AG10803 (cell line): ENCODE measurements around the gene STAU1.

ENCODE experiments used
- DNase-seq: peaks from one replicate; pipeline ENCODE4 v3.0.0; 2010; ENCODE audit warnings: low read depth
- H3K4me3 ChIP-seq: 2 replicates; pipeline ENCODE4 v1.5.1; 2011; ENCODE audit warnings: mild to moderate bottlenecking, low read length, control low read depth
- TF ChIP-seq, protein P1 (sequence below): conservative IDR thresholded peaks from 2 replicates; pipeline ENCODE4 v1.5.1; 2011; ENCODE audit warnings: mild to moderate bottlenecking, low read length, control low read depth, inconsistent platforms

The STAU1 gene

DNA sequence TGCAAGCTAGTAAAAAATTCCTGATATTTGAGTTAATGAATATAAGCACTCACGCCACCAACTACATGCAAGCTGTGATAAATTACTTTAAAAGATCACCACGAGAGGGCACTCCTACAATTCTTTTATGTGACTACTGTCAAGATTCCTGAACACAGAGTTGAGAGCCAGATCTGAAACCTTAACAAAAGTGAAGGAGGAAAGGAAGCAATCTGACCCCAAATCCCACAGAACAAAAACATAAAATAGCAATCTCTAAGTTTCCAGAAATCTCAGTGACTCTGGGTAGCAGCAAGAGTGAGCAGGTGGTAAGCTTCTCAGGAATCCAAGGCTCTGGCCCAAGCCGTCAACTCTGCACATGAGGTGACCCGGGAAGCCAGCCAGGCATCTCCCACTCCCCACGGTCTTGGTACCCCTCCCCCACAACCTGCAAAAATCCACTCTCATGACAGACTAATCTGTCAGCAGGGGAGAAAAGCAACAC lies 55.1 kb downstream of the STAU1 start:
- TF ChIP-seq, protein P1, sequence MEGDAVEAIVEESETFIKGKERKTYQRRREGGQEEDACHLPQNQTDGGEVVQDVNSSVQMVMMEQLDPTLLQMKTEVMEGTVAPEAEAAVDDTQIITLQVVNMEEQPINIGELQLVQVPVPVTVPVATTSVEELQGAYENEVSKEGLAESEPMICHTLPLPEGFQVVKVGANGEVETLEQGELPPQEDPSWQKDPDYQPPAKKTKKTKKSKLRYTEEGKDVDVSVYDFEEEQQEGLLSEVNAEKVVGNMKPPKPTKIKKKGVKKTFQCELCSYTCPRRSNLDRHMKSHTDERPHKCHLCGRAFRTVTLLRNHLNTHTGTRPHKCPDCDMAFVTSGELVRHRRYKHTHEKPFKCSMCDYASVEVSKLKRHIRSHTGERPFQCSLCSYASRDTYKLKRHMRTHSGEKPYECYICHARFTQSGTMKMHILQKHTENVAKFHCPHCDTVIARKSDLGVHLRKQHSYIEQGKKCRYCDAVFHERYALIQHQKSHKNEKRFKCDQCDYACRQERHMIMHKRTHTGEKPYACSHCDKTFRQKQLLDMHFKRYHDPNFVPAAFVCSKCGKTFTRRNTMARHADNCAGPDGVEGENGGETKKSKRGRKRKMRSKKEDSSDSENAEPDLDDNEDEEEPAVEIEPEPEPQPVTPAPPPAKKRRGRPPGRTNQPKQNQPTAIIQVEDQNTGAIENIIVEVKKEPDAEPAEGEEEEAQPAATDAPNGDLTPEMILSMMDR = peak; percentile 63
- DNase-seq = peak; percentile 81

DNA sequence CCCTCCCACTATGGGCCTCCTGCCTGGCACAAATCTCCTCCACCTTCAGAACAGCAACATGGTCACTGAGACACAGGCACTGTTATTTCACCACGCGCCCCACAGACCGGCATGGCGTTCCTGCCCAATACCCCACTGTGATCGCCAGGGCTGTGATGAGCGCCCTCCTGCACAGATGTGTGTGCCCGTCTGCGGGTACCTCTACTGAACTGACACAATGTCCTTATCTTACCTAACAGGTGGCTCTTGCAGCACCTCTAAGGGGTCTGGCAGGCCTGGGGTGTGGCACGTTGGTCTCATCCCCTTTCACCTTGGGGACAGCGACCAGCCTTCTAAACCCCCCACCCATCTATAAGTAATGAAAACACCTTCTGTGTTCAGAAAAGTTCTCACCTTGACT lies 64.2 kb downstream of the STAU1 start:
- no peak overlapping the region for H3K4me3 ChIP-seq
- DNase-seq = no peak
- TF ChIP-seq, protein P1 = no peak

More for the DNA sequence above, 55.1 kb downstream of the STAU1 start:
- no peak overlapping the region for H3K4me3 ChIP-seq

DNA sequence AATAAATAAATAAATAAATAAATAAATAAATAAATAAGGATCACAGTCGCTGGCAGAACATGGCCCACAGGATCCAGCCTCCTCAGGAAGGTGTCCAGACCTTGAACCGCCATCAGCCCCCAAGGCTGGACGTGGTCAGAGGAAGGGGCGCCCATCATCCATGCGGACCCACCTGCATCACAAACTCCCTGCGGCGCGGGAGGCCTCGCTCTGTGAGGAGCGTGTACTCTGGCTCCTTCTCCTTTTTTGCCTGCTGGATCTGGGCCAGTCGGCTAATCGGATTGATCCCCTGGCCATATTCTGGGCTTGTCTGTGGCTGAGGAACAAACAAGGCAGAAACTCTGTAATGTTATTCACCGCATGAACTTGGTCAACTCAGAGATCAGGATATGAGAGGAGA lies 65.2 kb downstream of the STAU1 start:
- no peak overlapping the region for H3K4me3 ChIP-seq
- no peak for DNase-seq
- TF ChIP-seq, protein P1 = no peak

DNA sequence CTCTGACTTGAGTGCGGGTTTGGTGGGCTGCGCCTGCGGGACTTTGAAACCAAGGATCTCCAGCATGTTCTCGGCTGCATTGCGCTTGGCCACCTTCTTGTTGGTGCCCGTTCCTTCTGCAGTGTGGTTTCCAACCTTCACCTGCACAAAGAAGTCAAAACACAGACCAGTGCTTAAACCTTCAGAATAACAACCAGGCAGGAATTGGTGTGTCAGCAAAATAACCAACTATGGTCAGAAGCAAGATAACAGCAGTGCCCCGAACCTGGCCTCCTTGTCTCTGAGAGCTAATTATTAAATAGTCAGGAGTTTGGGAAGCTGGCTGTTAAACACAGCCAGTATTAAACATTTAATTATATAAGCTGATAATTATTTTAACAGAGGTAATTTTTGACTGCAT lies 68.1 kb downstream of the STAU1 start:
- no peak for DNase-seq
- TF ChIP-seq, protein P1 = no peak
- no peak overlapping the region for H3K4me3 ChIP-seq

DNA sequence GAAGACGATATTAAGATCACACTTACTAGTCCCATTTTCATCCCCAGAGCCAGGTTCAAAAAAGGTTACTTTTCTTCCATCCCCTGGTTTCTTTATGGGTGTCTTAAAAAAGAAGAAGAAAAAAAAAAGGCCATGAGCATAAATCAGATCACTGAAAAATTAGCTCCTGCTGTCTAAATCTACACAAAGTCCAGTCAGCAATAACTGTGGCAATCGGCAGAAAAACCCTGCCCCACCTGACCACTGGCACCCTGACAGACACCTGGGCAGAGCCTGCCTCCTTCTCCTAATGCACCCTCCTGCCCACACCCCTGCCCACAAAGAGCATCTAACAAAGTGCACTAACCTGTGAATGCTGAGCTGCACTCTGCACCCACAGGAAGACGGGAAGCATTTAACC lies 69.8 kb downstream of the STAU1 start:
- DNase-seq = no peak
- TF ChIP-seq, protein P1 = no peak
- H3K4me3 ChIP-seq = no peak overlapping the region

DNA sequence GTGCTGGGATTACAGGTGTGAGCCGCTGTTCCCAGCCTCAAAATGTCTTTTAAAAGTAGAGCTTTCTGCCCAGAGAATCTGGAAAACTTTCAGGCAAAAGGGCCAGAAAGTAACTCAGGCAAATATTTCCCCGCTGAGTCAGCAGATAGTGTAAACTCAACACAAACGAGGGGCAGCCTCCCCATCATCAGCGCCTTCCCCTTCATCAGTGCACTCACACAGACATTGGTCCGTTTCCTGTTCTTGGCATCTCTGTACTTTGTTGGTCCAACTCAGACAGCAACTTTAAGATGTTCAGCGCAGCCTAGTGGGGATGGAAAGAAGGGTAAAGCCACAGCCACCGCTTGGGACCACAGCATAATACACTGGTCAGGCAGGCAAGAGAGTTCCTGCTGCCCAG lies 72.6 kb downstream of the STAU1 start:
- peak; percentile 5 for DNase-seq
- no peak overlapping the region for H3K4me3 ChIP-seq
- TF ChIP-seq, protein P1 = no peak

DNA sequence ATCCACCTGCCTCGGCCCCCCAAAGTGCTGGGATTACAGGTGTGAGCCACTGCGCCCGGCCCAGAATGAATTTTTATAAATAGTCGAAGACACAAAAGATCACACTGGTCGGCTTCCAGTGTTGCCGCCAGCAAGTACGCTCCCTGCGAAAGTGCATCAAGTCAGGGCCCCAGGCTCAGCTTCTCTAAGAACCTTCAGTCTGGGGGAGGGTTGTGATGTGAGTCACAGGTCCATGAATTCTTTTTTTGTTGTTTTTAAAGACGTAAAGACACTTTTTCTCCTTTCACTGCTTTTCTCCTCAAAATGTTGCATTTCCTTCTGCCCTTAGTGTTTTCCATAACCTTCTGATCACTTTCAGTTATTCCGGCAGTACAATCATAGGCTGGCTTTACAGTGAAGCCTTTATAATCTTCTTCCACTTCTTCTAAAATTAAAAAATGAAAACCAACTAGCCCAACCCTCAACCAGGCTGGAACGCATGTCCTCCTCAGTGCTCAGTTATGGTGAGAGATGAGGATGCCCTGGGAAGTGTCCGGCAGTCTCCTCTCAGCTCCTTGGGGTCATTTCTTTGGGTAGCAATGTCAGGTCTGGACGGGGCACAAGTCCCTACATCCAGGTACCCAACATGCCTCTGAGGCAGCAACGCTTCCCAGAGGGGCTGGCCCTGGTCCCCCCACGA lies 75.4 kb downstream of the STAU1 start:
- TF ChIP-seq, protein P1 = no peak
- no peak overlapping the region for H3K4me3 ChIP-seq
- DNase-seq = no peak
